ENCODE measurements around the gene CEP112. TPM values are rescaled to one million over a fixed set of nuclear protein-coding genes. Genes with fewer than 3 reads are reported as not detected.
A peak's percentile ranks its signal among the peaks of the same experiment; 100 is the strongest.

The CEP112 gene
- total and polyA plus RNA-seq, 2 of the 13 experiments (the other 11 are each of a cell fraction or from before 2014, with no cell fraction given): 1.2 to 3.4 TPM

- TF ChIP-seq GMEB2 (CRISPR knock-in tag; IDR thresholded peaks at IDR 0.05; ENCODE audit: low read depth) (no peak), ZNF562 (CRISPR knock-in tag; IDR thresholded peaks at IDR 0.05; ENCODE audit: borderline replicate concordance) (no peak), RARA (CRISPR knock-in tag; IDR thresholded peaks at IDR 0.05) (peak; percentile 47; the same call in 1 of the 2 replicates), BRF2 (CRISPR knock-in tag; IDR thresholded peaks at IDR 0.05) (no peak), KDM6A (CRISPR knock-in tag; IDR thresholded peaks at IDR 0.05; ENCODE audit: low read depth) (no peak), RXRA (CRISPR knock-in tag; IDR thresholded peaks at IDR 0.05) (no peak), EEA1 (CRISPR knock-in tag; IDR thresholded peaks at IDR 0.05; ENCODE audit: borderline replicate concordance) (no peak), PBX3 (CRISPR knock-in tag; IDR thresholded peaks at IDR 0.05; ENCODE audit: borderline replicate concordance) (no peak), CENPT (CRISPR knock-in tag; IDR thresholded peaks at IDR 0.05; ENCODE audit: low read depth) (no peak), BHLHE40 (IDR thresholded peaks at IDR 0.05; ENCODE audit: low read length) (no peak), ZKSCAN8 (CRISPR knock-in tag; IDR thresholded peaks at IDR 0.05; ENCODE audit: borderline replicate concordance) (no peak), ZNF337 (CRISPR knock-in tag; IDR thresholded peaks at IDR 0.05; ENCODE audit: borderline replicate concordance, low read depth) (no peak), RFX1 (IDR thresholded peaks at IDR 0.05) (no peak), ZMYM4 (CRISPR knock-in tag; IDR thresholded peaks at IDR 0.05) (peak; percentile 50; the same call in 1 of the 2 replicates), CBX5 (CRISPR knock-in tag; IDR thresholded peaks at IDR 0.05; ENCODE audit: borderline replicate concordance) (no peak), ZNF850 (CRISPR knock-in tag; conservative IDR thresholded peaks at IDR 0.05) (no peak), TIGD3 (CRISPR knock-in tag; IDR thresholded peaks at IDR 0.05; ENCODE audit: borderline replicate concordance) (no peak), ZNF362 (CRISPR knock-in tag; IDR thresholded peaks at IDR 0.05; ENCODE audit: borderline replicate concordance) (no peak; the same call in 1 of the 2 replicates), NFE2L2 (IDR thresholded peaks at IDR 0.05; ENCODE audit: low read length) (no peak), HNF1A (IDR thresholded peaks at IDR 0.05; ENCODE audit: low read depth) (no peak), HNF1A (CRISPR knock-in tag; IDR thresholded peaks at IDR 0.05; ENCODE audit: borderline replicate concordance) (no peak)
These were observed 275.5 kb downstream of the CEP112 start (continued) for GRCh38 chr17:65916425-65916824.

All from HepG2 (cell line).